Measurements from ENCODE around the gene NAA10.
"Not testable (repeated sequence)": the region's sequence is repeated elsewhere in the genome, so short reads cannot be mapped to it uniquely, and the experiment has no call there.

The NAA10 gene

GRCh38 chrX:153934762-153935325, at the start of gene NAA10:
Gene NAA10, minus strand, starts transcription at chrX:153935037. Its CDS starts 133 bp downstream, at chrX:153934904.
- peak; percentile 71 for DNase-seq (ENCODE audit: low spot score)

GRCh38 chrX:153983321-153983801, 48.5 kb upstream of the NAA10 start:
- no peak for DNase-seq (ENCODE audit: low spot score)

GRCh38 chrX:153981771-153982533, 47.1 kb upstream of the NAA10 start:
- peak; percentile 34 for DNase-seq (ENCODE audit: low spot score)

GRCh38 chrX:153981231-153981630, 46.4 kb upstream of the NAA10 start:
- no peak for DNase-seq (ENCODE audit: low spot score)

GRCh38 chrX:153980394-153980793, 45.6 kb upstream of the NAA10 start:
- DNase-seq (ENCODE audit: low spot score): not testable (repeated sequence)

GRCh38 chrX:153974726-153975286, 40.0 kb upstream of the NAA10 start:
- no peak for DNase-seq (ENCODE audit: low spot score)

GRCh38 chrX:153974003-153974725, 39.3 kb upstream of the NAA10 start:
- DNase-seq (ENCODE audit: low spot score): no peak

GRCh38 chrX:153973127-153974002, 38.5 kb upstream of the NAA10 start:
- DNase-seq (ENCODE audit: low spot score): no peak

GRCh38 chrX:153972368-153973126, 37.7 kb upstream of the NAA10 start, which contains the start of gene TMEM187:
Gene TMEM187, plus strand, starts transcription at chrX:153972754. Its CDS starts 9,309 bp downstream, at chrX:153982063.
- DNase-seq (ENCODE audit: low spot score): peak; percentile 78

GRCh38 chrX:153971450-153972367, 36.9 kb upstream of the NAA10 start, which contains the start of gene HCFC1:
Gene HCFC1, minus strand, starts transcription at chrX:153971818. Its CDS starts 978 bp downstream, at chrX:153970840.
- peak; percentile 88 for DNase-seq (ENCODE audit: low spot score)

- DNase-seq (ENCODE audit: low spot score): peak; percentile 89
Measured at GRCh38 chrX:153971124-153971449, 36.2 kb upstream of the NAA10 start.

GRCh38 chrX:153970357-153971123, 35.7 kb upstream of the NAA10 start:
- peak; percentile 78 for DNase-seq (ENCODE audit: low spot score)

GRCh38 chrX:153969904-153970356, 35.1 kb upstream of the NAA10 start:
- DNase-seq (ENCODE audit: low spot score): peak; percentile 69

- DNase-seq (ENCODE audit: low spot score): no peak
Measured at GRCh38 chrX:153969125-153969903, 34.5 kb upstream of the NAA10 start.

GRCh38 chrX:153968754-153969124, 33.9 kb upstream of the NAA10 start:
- no peak for DNase-seq (ENCODE audit: low spot score)

- no peak for DNase-seq (ENCODE audit: low spot score)
Measured at GRCh38 chrX:153968255-153968654, 33.4 kb upstream of the NAA10 start.

GRCh38 chrX:153967536-153968224, 32.8 kb upstream of the NAA10 start:
- DNase-seq (ENCODE audit: low spot score): no peak
